ENCODE measurements around the gene CYP26B1.

Gene CYP26B1

DNA sequence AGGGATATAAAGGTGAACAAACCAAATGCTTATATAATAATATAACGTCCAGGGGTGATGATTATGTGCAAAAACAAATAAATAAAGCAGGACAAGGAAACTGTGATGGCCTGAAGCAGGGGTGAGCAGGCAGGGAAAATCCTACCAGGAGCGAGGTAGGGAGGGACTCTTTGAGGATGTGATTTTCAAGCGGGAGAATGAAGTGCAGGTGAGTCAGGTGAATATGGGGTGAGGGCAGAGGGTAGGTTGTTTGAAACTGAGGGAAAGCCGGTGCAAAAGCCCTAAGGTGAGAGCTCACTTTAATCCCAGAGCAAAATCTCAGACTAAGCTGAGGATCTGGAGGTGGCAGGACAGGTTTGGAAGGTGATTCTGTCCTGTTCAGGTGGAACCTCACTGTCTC is 40.7 kb downstream of the CYP26B1 start:
- H3K9me2 ChIP-seq (ENCODE audit: low read depth, low read length): no peaks in the 10 kb centered on the region
- no peaks in the 10 kb centered on the region for H4K20me1 ChIP-seq (ENCODE audit: insufficient read depth, low read length)
- TF ChIP-seq, protein P1, sequence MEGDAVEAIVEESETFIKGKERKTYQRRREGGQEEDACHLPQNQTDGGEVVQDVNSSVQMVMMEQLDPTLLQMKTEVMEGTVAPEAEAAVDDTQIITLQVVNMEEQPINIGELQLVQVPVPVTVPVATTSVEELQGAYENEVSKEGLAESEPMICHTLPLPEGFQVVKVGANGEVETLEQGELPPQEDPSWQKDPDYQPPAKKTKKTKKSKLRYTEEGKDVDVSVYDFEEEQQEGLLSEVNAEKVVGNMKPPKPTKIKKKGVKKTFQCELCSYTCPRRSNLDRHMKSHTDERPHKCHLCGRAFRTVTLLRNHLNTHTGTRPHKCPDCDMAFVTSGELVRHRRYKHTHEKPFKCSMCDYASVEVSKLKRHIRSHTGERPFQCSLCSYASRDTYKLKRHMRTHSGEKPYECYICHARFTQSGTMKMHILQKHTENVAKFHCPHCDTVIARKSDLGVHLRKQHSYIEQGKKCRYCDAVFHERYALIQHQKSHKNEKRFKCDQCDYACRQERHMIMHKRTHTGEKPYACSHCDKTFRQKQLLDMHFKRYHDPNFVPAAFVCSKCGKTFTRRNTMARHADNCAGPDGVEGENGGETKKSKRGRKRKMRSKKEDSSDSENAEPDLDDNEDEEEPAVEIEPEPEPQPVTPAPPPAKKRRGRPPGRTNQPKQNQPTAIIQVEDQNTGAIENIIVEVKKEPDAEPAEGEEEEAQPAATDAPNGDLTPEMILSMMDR (IDR thresholded peaks at IDR 0.05; ENCODE audit: low read length): no peak
- TF ChIP-seq EZH2 (IDR thresholded peaks at IDR 0.05; ENCODE audit: borderline replicate concordance, low read length): no peak
- H3K4me2 ChIP-seq (ENCODE audit: low read length): no peak overlapping the region
- H3K4me1 ChIP-seq (ENCODE audit: insufficient read depth, low read length, severe bottlenecking): no peaks in the 10 kb centered on the region
- no peaks in the 10 kb centered on the region for H3K36me3 ChIP-seq (ENCODE audit: insufficient read depth, low read length)
- H2AFZ ChIP-seq (ENCODE audit: low read length): no peak overlapping the region
- no peak overlapping the region for H3K27ac ChIP-seq (ENCODE audit: low read depth, low read length, poor library complexity, severe bottlenecking)
- H3K27me3 ChIP-seq (ENCODE audit: insufficient read depth, low read length): 0 out of 2 replicates have a peak, but pooled peaks cover 3% of the 10 kb centered on the region
- no peak overlapping the region for H3K9ac ChIP-seq (ENCODE audit: low read length)
- no peaks in the 10 kb centered on the region for H3K9me3 ChIP-seq (ENCODE audit: low read length)
- no peaks in the 10 kb centered on the region for H3K79me2 ChIP-seq (ENCODE audit: insufficient read depth, low read length)
- H3F3A ChIP-seq (ENCODE audit: insufficient read depth, low read length): no peaks in the 10 kb centered on the region
- H3K4me3 ChIP-seq (ENCODE audit: low read depth, low read length, poor library complexity, severe bottlenecking): no peak overlapping the region

DNA sequence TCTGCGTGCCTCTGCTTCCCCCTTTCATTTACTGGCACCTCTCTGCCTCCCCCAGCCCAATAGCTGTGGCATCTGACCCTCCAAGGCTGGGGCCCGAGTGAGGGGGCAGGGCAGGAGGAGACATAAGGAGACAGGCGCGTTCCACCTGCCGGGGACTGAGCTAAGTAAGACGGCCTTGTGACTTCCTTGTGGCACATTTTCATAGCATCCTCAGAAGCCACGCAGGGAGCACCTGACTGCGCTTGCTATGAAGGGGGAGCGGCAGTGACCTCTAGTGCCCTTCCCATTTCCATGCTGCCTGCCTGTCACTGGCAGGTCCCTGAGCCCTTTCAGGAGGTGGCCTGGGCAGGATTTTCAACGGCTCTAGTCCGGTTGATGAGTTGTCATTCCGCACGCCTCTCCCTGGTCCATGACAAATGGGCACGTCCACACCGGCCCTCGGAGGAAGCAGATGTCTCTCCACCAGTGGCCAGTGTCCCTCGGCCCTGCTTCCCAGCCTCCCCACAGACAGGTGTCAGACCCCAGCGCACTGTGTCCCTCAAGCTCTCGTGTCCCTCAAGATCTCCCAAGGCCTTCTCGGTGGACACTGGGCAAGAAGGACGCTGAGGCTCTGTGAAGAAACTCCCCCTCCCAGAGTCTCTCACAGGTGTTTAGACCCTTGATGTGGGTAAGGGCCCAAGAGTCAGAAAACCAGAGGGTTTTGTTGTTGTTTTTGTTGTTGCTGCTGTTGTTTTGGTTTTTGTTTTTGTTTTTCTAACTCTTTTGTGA is 42.7 kb downstream of the CYP26B1 start:
- H3K4me2 ChIP-seq (ENCODE audit: low read length): no peak overlapping the region
- no peaks in the 10 kb centered on the region for H3K79me2 ChIP-seq (ENCODE audit: insufficient read depth, low read length)
- H3K27me3 ChIP-seq (ENCODE audit: insufficient read depth, low read length): no peaks in the 10 kb centered on the region
- no peaks in the 10 kb centered on the region for H3K9me3 ChIP-seq (ENCODE audit: low read length)
- no peak for TF ChIP-seq EZH2 (IDR thresholded peaks at IDR 0.05; ENCODE audit: borderline replicate concordance, low read length)
- TF ChIP-seq, protein P1 (IDR thresholded peaks at IDR 0.05; ENCODE audit: low read length): no peak
- no peaks in the 10 kb centered on the region for H3K4me1 ChIP-seq (ENCODE audit: insufficient read depth, low read length, severe bottlenecking)
- no peaks in the 10 kb centered on the region for H3F3A ChIP-seq (ENCODE audit: insufficient read depth, low read length)
- H2AFZ ChIP-seq (ENCODE audit: low read length): no peak overlapping the region
- no peaks in the 10 kb centered on the region for H3K36me3 ChIP-seq (ENCODE audit: insufficient read depth, low read length)
- no peaks in the 10 kb centered on the region for H3K9me2 ChIP-seq (ENCODE audit: low read depth, low read length)
- H3K27ac ChIP-seq (ENCODE audit: low read depth, low read length, poor library complexity, severe bottlenecking): no peak overlapping the region
- H3K9ac ChIP-seq (ENCODE audit: low read length): no peak overlapping the region
- no peak overlapping the region for H3K4me3 ChIP-seq (ENCODE audit: low read depth, low read length, poor library complexity, severe bottlenecking)
- no peaks in the 10 kb centered on the region for H4K20me1 ChIP-seq (ENCODE audit: insufficient read depth, low read length)

DNA sequence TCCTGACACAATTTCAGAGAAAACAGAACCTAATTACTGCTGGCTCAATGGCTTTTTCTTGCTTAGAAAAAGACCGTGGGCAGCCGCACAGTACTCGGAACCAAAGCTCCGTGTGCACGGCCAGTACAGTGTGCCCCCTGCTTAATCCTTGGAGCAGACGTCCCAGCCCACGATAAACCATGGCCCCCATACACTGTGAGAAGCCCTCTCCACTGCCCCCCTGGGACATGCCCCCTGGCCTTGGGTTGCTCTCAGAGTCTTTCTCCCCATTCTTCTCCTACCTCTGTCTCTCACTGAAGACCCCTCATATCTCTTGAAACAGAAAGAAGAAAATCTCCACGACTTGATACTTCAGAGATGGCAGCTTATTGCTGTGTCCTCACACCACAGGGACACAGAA is 44.0 kb downstream of the CYP26B1 start:
- H3K79me2 ChIP-seq (ENCODE audit: insufficient read depth, low read length): no peaks in the 10 kb centered on the region
- no peak overlapping the region for H2AFZ ChIP-seq (ENCODE audit: low read length)
- H3F3A ChIP-seq (ENCODE audit: insufficient read depth, low read length): no peaks in the 10 kb centered on the region
- no peaks in the 10 kb centered on the region for H4K20me1 ChIP-seq (ENCODE audit: insufficient read depth, low read length)
- no peaks in the 10 kb centered on the region for H3K27me3 ChIP-seq (ENCODE audit: insufficient read depth, low read length)
- no peak overlapping the region for H3K9ac ChIP-seq (ENCODE audit: low read length)
- no peak for TF ChIP-seq EZH2 (IDR thresholded peaks at IDR 0.05; ENCODE audit: borderline replicate concordance, low read length)
- TF ChIP-seq, protein P1 (IDR thresholded peaks at IDR 0.05; ENCODE audit: low read length): no peak
- no peak overlapping the region for H3K4me3 ChIP-seq (ENCODE audit: low read depth, low read length, poor library complexity, severe bottlenecking)
- no peaks in the 10 kb centered on the region for H3K36me3 ChIP-seq (ENCODE audit: insufficient read depth, low read length)
- H3K9me3 ChIP-seq (ENCODE audit: low read length): no peaks in the 10 kb centered on the region
- H3K4me2 ChIP-seq (ENCODE audit: low read length): no peak overlapping the region
- H3K27ac ChIP-seq (ENCODE audit: low read depth, low read length, poor library complexity, severe bottlenecking): no peak overlapping the region
- H3K9me2 ChIP-seq (ENCODE audit: low read depth, low read length): no peaks in the 10 kb centered on the region
- H3K4me1 ChIP-seq (ENCODE audit: insufficient read depth, low read length, severe bottlenecking): no peaks in the 10 kb centered on the region

Data from OCI-LY1 (cell line).